ENCODE results near the gene GART.

- TF ChIP-seq POLR2AphosphoS5 (IDR thresholded peaks at IDR 0.05; ENCODE audit: low read depth, low read length) (no peak), CTCF (IDR thresholded peaks at IDR 0.05) (no peak), REST (IDR thresholded peaks at IDR 0.05; ENCODE audit: insufficient read depth in 1 of 2, low read depth in 2 of 2, low read length in 1 of 2) (no peak), SIN3A (IDR thresholded peaks at IDR 0.05; ENCODE audit: borderline replicate concordance, insufficient read depth, low read depth, low read length) (no peak), TCF7L2 (IDR thresholded peaks at IDR 0.05; ENCODE audit: low read depth, low read length) (no peak)
Observed at GRCh38 chr21:33492571-33492970, 49.3 kb downstream of the GART start.

Measured in Panc1 (cell line).